T1000 (cell line): ENCODE results near the gene TRAF7.

ENCODE experiments used
- DNase-seq: peaks from one replicate; lab custom pipeline; 2025; ENCODE audit warnings: mixed read lengths; lab: John Stamatoyannopoulos, UW

Gene TRAF7

DNA sequence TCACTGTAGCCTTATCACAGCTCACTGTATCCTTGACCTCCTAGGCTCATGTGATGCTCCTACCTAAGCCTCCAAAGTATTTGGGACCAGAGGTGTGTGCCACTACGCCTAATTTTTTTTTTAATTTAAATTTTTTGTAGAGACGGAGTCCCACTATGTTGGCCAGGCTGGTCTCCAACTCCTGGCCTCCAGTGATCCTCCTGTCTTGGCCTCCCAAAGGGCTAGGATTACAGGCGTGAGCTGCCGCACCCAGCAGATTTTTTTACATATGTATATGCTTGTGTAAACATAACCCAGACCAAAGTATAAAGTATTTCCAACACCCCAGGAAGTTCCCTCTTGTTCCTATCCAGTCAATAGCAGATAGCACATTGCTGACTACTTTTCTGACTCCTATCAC lies 60.7 kb downstream of the TRAF7 start:
- no peak for DNase-seq

DNA sequence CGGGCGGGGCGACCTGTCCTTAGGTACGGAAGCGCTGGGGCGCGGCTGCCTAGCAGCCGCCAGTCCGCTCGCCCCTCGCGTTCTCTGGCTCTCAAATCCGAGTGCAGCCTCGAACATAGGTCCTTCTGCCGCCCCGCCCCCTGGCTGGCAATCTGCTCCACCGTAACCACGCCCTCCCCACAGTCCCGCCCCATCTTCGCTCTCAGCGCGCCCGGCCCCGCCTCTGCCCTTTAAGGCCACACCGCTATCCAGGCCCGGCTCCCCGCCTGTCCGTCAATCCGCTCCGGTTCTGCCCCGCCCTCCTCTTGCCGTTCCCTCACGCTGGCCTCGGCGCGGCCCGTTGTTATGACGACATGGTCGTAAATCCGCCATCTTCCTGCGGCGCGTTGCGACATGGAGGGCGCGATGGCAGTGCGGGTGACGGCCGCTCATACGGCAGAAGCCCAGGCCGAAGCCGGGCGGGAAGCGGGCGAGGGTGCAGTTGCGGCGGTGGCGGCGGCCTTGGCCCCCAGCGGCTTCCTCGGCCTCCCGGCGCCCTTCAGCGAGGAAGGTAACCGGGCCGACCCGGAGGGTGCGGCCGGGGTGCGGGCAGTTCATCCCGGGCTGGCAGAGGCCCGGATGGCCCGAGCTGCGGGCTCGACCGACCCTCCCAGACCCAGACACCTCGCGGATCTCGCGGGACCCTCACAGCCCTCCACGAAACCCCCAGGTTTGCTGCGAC lies 67.8 kb downstream of the TRAF7 start, which contains the start of gene E4F1:
Gene E4F1, plus strand, starts transcription at position 371 of the 721 bp plus-strand sequence. Its CDS starts 23 bp downstream, at position 394.
- DNase-seq = peak; percentile 98

DNA sequence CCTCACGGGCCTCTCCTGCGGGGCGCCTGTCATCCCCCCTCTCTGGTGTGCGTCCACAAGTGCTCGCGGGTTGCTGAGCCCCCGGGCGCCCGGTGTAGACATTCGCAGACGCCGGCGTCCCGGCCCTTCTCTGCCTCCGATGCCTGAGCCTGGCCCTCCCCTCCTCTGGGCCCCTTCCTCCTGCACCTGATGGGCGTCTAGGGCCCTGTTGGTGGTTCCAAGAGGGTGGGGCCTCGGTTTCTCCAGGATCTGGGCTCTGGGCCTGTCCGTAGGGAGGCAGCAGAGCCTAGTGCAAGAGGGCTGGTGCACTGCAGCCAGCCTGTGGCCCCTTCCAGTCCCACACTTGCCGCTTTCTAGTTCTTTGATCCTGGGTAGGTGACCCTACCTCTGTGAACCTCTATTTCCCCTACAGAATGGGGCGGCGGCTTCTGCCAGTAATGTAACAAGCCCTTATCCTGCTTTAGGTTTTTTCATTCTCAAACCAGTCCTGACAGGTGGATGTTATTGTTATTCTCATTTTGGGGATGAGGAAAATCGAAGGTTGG lies 68.4 kb downstream of the TRAF7 start:
- no peak for DNase-seq

DNA sequence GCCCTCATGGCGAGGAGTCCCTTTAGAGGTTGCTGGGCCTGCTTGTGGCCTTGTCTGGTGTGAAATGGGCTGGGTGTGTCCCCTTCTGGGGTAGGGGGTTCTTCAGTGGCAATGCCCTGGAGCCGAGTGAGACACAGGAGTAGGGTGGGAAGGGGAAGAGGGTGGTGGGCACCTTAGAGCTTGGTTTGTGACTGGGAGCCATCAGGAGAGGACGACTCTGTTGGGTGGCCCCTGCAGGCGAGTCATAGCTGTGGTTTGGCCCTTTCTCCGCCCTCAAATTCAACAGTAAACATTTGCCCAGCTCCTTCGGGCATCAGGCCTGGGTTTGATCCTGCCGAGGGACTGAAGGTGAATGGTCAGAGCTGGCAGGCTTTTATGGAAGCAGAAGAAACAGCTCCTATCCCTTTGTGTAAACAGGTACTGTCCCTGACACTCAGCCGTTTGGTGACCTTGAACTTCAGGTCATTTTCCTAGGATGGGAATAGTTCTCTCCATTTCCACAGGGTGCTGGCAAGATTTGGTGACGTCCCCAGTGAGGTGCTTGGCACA lies 70.7 kb downstream of the TRAF7 start:
- no peak for DNase-seq

DNA sequence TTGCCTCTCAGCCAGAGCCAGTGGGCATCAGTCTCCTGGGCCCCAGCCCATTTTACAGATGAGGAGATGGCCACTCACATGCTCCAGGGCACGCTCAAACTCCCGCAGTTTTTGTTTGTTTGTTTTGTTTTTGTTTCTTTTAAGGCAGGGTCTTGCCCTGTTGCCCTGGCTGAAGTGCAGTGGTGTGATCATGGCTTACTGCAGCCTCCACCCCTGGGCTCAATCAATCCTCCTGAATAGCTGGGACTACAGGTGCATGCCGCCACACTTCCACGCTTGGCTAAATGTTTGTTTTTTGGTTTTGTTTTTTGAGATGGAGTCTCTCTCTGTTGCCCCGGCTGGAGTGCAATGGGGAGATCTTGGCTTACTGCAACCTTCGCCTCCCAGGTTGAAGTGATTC lies 71.3 kb downstream of the TRAF7 start:
- no peak for DNase-seq
